Measurements from ENCODE around the gene CST3.
"Not testable (repeated sequence)": the region's sequence is repeated elsewhere in the genome, so short reads cannot be mapped to it uniquely, and the experiment has no call there.

The CST3 gene, protein sequence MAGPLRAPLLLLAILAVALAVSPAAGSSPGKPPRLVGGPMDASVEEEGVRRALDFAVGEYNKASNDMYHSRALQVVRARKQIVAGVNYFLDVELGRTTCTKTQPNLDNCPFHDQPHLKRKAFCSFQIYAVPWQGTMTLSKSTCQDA
- long read RNA-seq, transcript CST3-201 (3 exons, 873 nt), result major isoform, 27 of 31 reads
- long read RNA-seq, partial matches to known transcripts, result 0 of 31 reads
- long read RNA-seq, other reads (novel, unspliced or antisense), result 4 of 31 reads

DNA sequence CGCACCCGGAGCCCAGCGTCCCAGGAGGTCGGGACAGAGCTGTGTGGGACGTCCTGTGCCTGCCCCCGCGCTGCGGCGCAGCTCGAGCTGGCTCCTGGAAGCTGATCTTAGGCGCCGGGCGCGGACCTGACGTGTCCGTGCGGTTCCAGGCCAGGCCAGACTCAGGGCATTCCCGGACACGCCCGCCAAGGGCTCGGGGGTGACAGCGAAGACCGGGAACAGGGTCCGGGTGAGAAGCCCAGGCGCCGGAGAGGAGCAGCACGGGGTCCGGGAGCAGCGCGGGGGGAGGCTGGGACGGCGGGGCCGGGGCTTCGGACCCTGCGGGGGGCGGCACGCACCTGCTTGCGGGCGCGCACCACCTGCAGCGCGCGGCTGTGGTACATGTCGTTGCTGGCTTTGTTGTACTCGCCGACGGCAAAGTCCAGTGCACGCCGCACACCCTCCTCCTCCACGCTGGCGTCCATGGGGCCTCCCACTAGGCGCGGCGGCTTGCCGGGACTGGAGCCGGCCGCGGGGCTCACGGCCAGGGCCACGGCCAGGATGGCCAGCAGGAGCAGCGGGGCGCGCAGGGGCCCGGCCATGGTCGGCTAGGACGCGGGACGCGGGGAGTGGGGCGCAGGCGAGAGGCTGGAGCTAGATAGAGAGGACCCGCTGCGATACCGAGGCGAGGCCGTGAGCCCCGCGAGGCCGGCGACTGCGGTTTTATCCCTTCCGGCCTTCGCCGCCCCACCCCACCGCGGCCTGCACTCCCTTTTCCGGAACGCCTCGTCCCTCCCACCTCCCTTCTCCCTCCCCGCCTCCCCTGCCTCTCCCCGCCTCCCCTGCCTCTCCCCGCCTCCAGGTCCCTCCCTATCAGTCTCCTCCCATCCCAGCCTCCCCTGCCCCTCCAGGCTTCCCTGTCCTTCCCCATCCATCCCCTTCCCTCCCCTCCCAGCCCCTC is at the start of gene CST3:
TSS of gene CST3 (minus strand) at position 674 of the 940 bp plus-strand sequence. CDS start at position 581, 93 bp downstream.
- DNase-seq (ENCODE audit: low read depth in 1 of 2, low spot score in 1 of 2), result peak; percentile 70 to 81
- Histone ChIP-seq H3K27me3 (ENCODE audit: insufficient read depth, poor library complexity, severe bottlenecking) (no peaks in the 10 kb centered on the region), H3K4me3 (replicated peaks; ENCODE audit: insufficient read depth, low read length) (peak within 1 kb of the TSS; percentile 68), H3K27ac (replicated peaks) (peak within 1 kb of the TSS; percentile 23; the same call in 1 of the 2 replicates)
- TF ChIP-seq SPI1 (IDR thresholded peaks at IDR 0.05; ENCODE audit: borderline replicate concordance, low read depth), result no peak
- no peak for TF ChIP-seq GABPA (IDR thresholded peaks at IDR 0.05; ENCODE audit: low read depth)
- TF ChIP-seq POLR2AphosphoS5 (IDR thresholded peaks at IDR 0.05; ENCODE audit: low read depth), result no peak
- TF ChIP-seq, protein P1, sequence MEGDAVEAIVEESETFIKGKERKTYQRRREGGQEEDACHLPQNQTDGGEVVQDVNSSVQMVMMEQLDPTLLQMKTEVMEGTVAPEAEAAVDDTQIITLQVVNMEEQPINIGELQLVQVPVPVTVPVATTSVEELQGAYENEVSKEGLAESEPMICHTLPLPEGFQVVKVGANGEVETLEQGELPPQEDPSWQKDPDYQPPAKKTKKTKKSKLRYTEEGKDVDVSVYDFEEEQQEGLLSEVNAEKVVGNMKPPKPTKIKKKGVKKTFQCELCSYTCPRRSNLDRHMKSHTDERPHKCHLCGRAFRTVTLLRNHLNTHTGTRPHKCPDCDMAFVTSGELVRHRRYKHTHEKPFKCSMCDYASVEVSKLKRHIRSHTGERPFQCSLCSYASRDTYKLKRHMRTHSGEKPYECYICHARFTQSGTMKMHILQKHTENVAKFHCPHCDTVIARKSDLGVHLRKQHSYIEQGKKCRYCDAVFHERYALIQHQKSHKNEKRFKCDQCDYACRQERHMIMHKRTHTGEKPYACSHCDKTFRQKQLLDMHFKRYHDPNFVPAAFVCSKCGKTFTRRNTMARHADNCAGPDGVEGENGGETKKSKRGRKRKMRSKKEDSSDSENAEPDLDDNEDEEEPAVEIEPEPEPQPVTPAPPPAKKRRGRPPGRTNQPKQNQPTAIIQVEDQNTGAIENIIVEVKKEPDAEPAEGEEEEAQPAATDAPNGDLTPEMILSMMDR (IDR thresholded peaks at IDR 0.05; ENCODE audit: insufficient read depth, low read length), result no peak
- TF ChIP-seq, protein P2, sequence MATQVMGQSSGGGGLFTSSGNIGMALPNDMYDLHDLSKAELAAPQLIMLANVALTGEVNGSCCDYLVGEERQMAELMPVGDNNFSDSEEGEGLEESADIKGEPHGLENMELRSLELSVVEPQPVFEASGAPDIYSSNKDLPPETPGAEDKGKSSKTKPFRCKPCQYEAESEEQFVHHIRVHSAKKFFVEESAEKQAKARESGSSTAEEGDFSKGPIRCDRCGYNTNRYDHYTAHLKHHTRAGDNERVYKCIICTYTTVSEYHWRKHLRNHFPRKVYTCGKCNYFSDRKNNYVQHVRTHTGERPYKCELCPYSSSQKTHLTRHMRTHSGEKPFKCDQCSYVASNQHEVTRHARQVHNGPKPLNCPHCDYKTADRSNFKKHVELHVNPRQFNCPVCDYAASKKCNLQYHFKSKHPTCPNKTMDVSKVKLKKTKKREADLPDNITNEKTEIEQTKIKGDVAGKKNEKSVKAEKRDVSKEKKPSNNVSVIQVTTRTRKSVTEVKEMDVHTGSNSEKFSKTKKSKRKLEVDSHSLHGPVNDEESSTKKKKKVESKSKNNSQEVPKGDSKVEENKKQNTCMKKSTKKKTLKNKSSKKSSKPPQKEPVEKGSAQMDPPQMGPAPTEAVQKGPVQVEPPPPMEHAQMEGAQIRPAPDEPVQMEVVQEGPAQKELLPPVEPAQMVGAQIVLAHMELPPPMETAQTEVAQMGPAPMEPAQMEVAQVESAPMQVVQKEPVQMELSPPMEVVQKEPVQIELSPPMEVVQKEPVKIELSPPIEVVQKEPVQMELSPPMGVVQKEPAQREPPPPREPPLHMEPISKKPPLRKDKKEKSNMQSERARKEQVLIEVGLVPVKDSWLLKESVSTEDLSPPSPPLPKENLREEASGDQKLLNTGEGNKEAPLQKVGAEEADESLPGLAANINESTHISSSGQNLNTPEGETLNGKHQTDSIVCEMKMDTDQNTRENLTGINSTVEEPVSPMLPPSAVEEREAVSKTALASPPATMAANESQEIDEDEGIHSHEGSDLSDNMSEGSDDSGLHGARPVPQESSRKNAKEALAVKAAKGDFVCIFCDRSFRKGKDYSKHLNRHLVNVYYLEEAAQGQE (IDR thresholded peaks at IDR 0.05; ENCODE audit: insufficient replicate concordance, low read depth), result no peak

DNA sequence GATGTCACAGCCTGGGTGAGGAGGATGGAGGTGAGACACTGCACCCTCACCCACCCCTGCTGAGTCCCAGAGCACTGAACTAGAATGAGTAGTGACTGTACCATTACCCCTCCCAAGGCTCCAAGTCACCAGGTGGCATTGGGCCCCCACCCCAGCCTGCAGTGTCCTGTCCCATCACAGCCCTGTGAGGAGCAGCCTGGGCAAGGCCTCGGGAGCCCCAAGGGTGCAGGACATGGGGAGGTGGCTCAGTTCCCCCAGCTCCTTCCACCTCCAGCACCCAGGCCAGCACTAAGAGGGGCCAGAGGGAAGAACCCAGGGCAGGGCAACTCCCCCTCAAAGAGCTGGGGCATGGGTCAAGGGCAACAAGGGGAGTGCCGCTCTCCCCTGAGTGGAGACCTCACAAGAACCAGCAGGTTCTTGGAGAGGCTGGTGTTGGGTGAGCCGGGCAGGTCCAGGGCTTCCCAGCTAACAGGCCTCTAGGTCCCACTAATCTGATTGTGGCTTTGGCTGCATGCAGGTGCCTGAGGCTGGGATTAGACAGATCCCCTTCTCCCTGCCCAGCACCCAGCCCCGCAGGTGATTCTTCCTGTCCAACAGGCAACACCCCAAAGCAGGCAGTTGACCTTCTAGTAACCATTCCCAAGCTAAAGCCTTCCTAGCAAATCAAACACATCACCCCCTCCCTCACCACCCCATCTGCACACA is 48.4 kb upstream of the CST3 start:
- H3K4me3 ChIP-seq (replicated peaks; ENCODE audit: insufficient read depth, low read length), result no peak overlapping the region
- no peak overlapping the region for H3K27ac ChIP-seq (replicated peaks)
- TF ChIP-seq POLR2AphosphoS5 (IDR thresholded peaks at IDR 0.05; ENCODE audit: low read depth), result no peak
- TF ChIP-seq, protein P2 (IDR thresholded peaks at IDR 0.05; ENCODE audit: insufficient replicate concordance, low read depth), result no peak
- TF ChIP-seq SPI1 (IDR thresholded peaks at IDR 0.05; ENCODE audit: borderline replicate concordance, low read depth), result no peak
- TF ChIP-seq, protein P1 (IDR thresholded peaks at IDR 0.05; ENCODE audit: insufficient read depth, low read length), result no peak
- no peak for TF ChIP-seq GABPA (IDR thresholded peaks at IDR 0.05; ENCODE audit: low read depth)
- H3K27me3 ChIP-seq (ENCODE audit: insufficient read depth, poor library complexity, severe bottlenecking), result no peaks in the 10 kb centered on the region
- DNase-seq (ENCODE audit: low read depth in 1 of 2, low spot score in 1 of 2), result no peak

DNA sequence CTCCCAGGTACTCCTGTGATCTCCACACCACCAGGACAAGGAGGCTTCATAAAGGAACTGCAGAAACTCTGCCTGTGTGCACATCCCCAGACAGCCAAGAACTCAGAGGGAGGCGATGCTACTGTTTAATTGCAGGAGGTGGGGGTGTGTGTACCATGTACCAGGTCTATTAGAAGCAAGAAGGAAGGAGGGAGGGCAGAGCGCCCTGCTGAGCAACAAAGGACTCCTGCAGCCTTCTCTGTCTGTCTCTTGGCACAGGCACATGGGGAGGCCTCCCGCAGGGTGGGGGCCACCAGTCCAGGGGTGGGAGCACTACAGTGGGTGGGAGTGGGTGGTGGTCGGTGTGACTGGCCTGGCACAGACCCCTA is 47.8 kb upstream of the CST3 start:
- H3K27ac ChIP-seq (replicated peaks); H3K4me3 ChIP-seq (replicated peaks; ENCODE audit: insufficient read depth, low read length); DNase-seq (ENCODE audit: low read depth in 1 of 2, low spot score in 1 of 2); H3K27me3 ChIP-seq (ENCODE audit: insufficient read depth, poor library complexity, severe bottlenecking): not testable (repeated sequence)

DNA sequence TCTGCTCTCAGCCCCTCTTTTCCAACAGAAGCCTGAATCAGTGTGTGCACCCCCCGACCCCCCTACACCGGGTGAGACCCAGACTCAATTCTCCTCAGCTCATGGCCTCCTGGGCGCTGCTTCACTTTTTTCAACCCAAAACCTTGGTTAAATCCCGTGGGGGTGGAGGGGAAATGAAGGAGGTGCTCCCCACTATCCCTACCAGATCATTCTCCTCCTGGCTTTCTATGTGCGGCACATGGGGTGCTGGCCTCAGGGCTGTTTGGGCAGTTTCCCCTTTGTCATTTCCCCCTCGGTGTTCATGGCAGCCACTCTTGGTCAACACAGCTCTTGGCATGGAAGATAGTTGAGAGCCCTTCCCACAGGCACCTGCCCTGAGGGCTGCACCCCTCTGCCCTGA is 46.5 kb upstream of the CST3 start:
- H3K27me3 ChIP-seq (ENCODE audit: insufficient read depth, poor library complexity, severe bottlenecking), result no peaks in the 10 kb centered on the region
- H3K4me3 ChIP-seq (replicated peaks; ENCODE audit: insufficient read depth, low read length), result no peak overlapping the region
- DNase-seq (ENCODE audit: low read depth in 1 of 2, low spot score in 1 of 2), result no peak
- TF ChIP-seq, protein P2 (IDR thresholded peaks at IDR 0.05; ENCODE audit: insufficient replicate concordance, low read depth), result no peak
- TF ChIP-seq POLR2AphosphoS5 (IDR thresholded peaks at IDR 0.05; ENCODE audit: low read depth) (no peak), SPI1 (IDR thresholded peaks at IDR 0.05; ENCODE audit: borderline replicate concordance, low read depth) (no peak), GABPA (IDR thresholded peaks at IDR 0.05; ENCODE audit: low read depth) (no peak)
- TF ChIP-seq, protein P1 (IDR thresholded peaks at IDR 0.05; ENCODE audit: insufficient read depth, low read length), result no peak
- no peak overlapping the region for H3K27ac ChIP-seq (replicated peaks)
